ENCODE results near the gene DNAJC5.
"Not testable (repeated sequence)": the region's sequence is repeated elsewhere in the genome, so short reads cannot be mapped to it uniquely, and the experiment has no call there.

DNA sequence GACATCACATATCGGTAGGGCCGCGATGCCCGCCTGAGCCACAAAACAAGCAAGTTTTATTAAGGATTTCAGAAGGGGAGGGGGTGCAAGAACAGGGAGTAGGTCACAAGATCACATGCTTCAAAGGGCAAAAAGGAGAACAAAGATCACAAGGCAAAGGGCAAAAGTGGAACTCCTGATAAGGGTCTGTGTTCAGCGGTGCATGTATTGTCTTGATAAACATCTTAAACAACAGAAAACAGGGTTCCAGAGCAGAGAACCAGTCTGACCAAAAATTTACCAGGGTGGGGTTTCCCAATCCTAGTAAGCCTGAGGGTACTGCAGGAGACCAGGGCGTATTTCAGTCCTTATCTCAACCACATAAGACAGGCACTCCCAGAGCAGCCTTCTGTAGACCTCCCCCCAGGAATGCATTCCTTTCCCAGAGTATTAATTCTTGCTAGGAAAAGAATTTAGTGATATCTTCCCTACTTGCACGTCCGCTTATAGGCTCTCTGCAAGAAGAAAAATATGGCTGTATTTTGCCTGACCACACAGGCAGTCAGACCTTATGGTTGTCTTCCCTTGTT lies 21.5 kb downstream of the DNAJC5 start:
- TF ChIP-seq, protein P1, sequence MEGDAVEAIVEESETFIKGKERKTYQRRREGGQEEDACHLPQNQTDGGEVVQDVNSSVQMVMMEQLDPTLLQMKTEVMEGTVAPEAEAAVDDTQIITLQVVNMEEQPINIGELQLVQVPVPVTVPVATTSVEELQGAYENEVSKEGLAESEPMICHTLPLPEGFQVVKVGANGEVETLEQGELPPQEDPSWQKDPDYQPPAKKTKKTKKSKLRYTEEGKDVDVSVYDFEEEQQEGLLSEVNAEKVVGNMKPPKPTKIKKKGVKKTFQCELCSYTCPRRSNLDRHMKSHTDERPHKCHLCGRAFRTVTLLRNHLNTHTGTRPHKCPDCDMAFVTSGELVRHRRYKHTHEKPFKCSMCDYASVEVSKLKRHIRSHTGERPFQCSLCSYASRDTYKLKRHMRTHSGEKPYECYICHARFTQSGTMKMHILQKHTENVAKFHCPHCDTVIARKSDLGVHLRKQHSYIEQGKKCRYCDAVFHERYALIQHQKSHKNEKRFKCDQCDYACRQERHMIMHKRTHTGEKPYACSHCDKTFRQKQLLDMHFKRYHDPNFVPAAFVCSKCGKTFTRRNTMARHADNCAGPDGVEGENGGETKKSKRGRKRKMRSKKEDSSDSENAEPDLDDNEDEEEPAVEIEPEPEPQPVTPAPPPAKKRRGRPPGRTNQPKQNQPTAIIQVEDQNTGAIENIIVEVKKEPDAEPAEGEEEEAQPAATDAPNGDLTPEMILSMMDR (optimal IDR thresholded peaks at IDR 0.05 in 1 of 3, IDR thresholded peaks at IDR 0.05 in 1 of 3, conservative IDR thresholded peaks at IDR 0.05 in 1 of 3; ENCODE audit: extremely low read depth in 1 of 3, insufficient read depth in 2 of 3, low read length in 3 of 3): not testable (repeated sequence)
- not testable (repeated sequence) for TF ChIP-seq EZH2 (IDR thresholded peaks at IDR 0.05; ENCODE audit: low read length)
